ENCODE results near the gene CCT8. TPM values are rescaled to one million over a fixed set of nuclear protein-coding genes. Genes with fewer than 3 reads are reported as not detected.

CCT8 gene
- 100 to 1,000 TPM in 1 of 2 donors, 10 to 100 TPM in 1; 77.7 to 109 TPM for polyA plus RNA-seq

GRCh38 chr21:29073222-29074006, at the start of gene CCT8:
TSS of gene CCT8 (minus strand) at chr21:29073648. CDS start at chr21:29073590, 58 bp downstream.
- Histone ChIP-seq H3K4me3 (ENCODE audit: low read depth in 1 of 2, low read length in 2 of 2) (peak within 1 kb of the TSS; percentile 69 to 94), H3K4me1 (ENCODE audit: control insufficient read depth in 2 of 2, insufficient read depth in 2 of 2, low read length in 1 of 2) (peaks cover 2 to 5% of the 10 kb centered on the region in 2 donors), H3K36me3 (ENCODE audit: control insufficient read depth in 2 of 2, insufficient read depth in 2 of 2, low read length in 1 of 2) (no peaks in the 10 kb centered on the region), H3K27ac (ENCODE audit: low read depth in 2 of 2, low read length in 1 of 2) (peak within 1 kb of the TSS; percentile 87 to 91), H3K9me3 (ENCODE audit: control insufficient read depth in 2 of 2, insufficient read depth in 1 of 2, low read depth in 1 of 2, low read length in 1 of 2) (no peaks in the 10 kb centered on the region), H3K27me3 (ENCODE audit: control insufficient read depth in 1 of 2, insufficient read depth in 2 of 2, low read length in 2 of 2) (no peaks in the 10 kb centered on the region)
- WGBS, 2 donors: 0% methylated on average over 62 of the region's 62 CpGs

GRCh38 chr21:29121759-29122158, 48.3 kb upstream of the CCT8 start:
- H3K9me3 ChIP-seq (ENCODE audit: control insufficient read depth in 2 of 2, insufficient read depth in 1 of 2, low read depth in 1 of 2, low read length in 1 of 2): no peaks in the 10 kb centered on the region
- no peaks in the 10 kb centered on the region for H3K4me1 ChIP-seq (ENCODE audit: control insufficient read depth in 2 of 2, insufficient read depth in 2 of 2, low read length in 1 of 2)

GRCh38 chr21:29117372-29117955, 44.0 kb upstream of the CCT8 start:
- no peaks in the 10 kb centered on the region for H3K27me3 ChIP-seq (ENCODE audit: control insufficient read depth in 1 of 2, insufficient read depth in 2 of 2, low read length in 2 of 2)
- H3K4me3 ChIP-seq (ENCODE audit: low read depth in 1 of 2, low read length in 2 of 2): no peak overlapping the region
- no peak overlapping the region for H3K27ac ChIP-seq (ENCODE audit: low read depth in 2 of 2, low read length in 1 of 2)
- no peaks in the 10 kb centered on the region for H3K36me3 ChIP-seq (ENCODE audit: control insufficient read depth in 2 of 2, insufficient read depth in 2 of 2, low read length in 1 of 2)
- H3K9me3 ChIP-seq (ENCODE audit: control insufficient read depth in 2 of 2, insufficient read depth in 1 of 2, low read depth in 1 of 2, low read length in 1 of 2): no peaks in the 10 kb centered on the region
- no peaks in the 10 kb centered on the region for H3K4me1 ChIP-seq (ENCODE audit: control insufficient read depth in 2 of 2, insufficient read depth in 2 of 2, low read length in 1 of 2)
- 85 to 86% methylated on average over 3 of the region's 3 CpGs for WGBS, 2 donors

More at GRCh38 chr21:29121759-29122158, 48.3 kb upstream of the CCT8 start:
- Histone ChIP-seq H3K36me3 (ENCODE audit: control insufficient read depth in 2 of 2, insufficient read depth in 2 of 2, low read length in 1 of 2) (no peaks in the 10 kb centered on the region), H3K4me3 (ENCODE audit: low read depth in 1 of 2, low read length in 2 of 2) (no peak overlapping the region), H3K27ac (ENCODE audit: low read depth in 2 of 2, low read length in 1 of 2) (no peak overlapping the region), H3K27me3 (ENCODE audit: control insufficient read depth in 1 of 2, insufficient read depth in 2 of 2, low read length in 2 of 2) (no peaks in the 10 kb centered on the region)
- WGBS, 2 donors: 89 to 98% methylated on average over 1 of the region's 1 CpG

- Histone ChIP-seq H3K9me3 (ENCODE audit: control insufficient read depth in 2 of 2, insufficient read depth in 1 of 2, low read depth in 1 of 2, low read length in 1 of 2) (no peaks in the 10 kb centered on the region), H3K36me3 (ENCODE audit: control insufficient read depth in 2 of 2, insufficient read depth in 2 of 2, low read length in 1 of 2) (no peaks in the 10 kb centered on the region), H3K4me1 (ENCODE audit: control insufficient read depth in 2 of 2, insufficient read depth in 2 of 2, low read length in 1 of 2) (no peaks in the 10 kb centered on the region), H3K4me3 (ENCODE audit: low read depth in 1 of 2, low read length in 2 of 2) (no peak overlapping the region), H3K27me3 (ENCODE audit: control insufficient read depth in 1 of 2, insufficient read depth in 2 of 2, low read length in 2 of 2) (no peaks in the 10 kb centered on the region), H3K27ac (ENCODE audit: low read depth in 2 of 2, low read length in 1 of 2) (no peak overlapping the region)
- 86 to 90% methylated on average over 8 of the region's 8 CpGs for WGBS, 2 donors
These were observed 42.5 kb upstream of the CCT8 start for GRCh38 chr21:29115899-29116298.

GRCh38 chr21:29114765-29115500, 41.5 kb upstream of the CCT8 start:
- H3K27ac ChIP-seq (ENCODE audit: low read depth in 2 of 2, low read length in 1 of 2): no peak overlapping the region
- no peaks in the 10 kb centered on the region for H3K36me3 ChIP-seq (ENCODE audit: control insufficient read depth in 2 of 2, insufficient read depth in 2 of 2, low read length in 1 of 2)
- WGBS, 2 donors: 70 to 77% methylated on average over 5 of the region's 5 CpGs
- H3K4me3 ChIP-seq (ENCODE audit: low read depth in 1 of 2, low read length in 2 of 2): no peak overlapping the region
- H3K27me3 ChIP-seq (ENCODE audit: control insufficient read depth in 1 of 2, insufficient read depth in 2 of 2, low read length in 2 of 2): no peaks in the 10 kb centered on the region
- H3K4me1 ChIP-seq (ENCODE audit: control insufficient read depth in 2 of 2, insufficient read depth in 2 of 2, low read length in 1 of 2): no peaks in the 10 kb centered on the region
- no peaks in the 10 kb centered on the region for H3K9me3 ChIP-seq (ENCODE audit: control insufficient read depth in 2 of 2, insufficient read depth in 1 of 2, low read depth in 1 of 2, low read length in 1 of 2)

- H3K4me3 ChIP-seq (ENCODE audit: low read depth in 1 of 2, low read length in 2 of 2): no peak overlapping the region
- no peaks in the 10 kb centered on the region for H3K27me3 ChIP-seq (ENCODE audit: control insufficient read depth in 1 of 2, insufficient read depth in 2 of 2, low read length in 2 of 2)
- no peaks in the 10 kb centered on the region for H3K9me3 ChIP-seq (ENCODE audit: control insufficient read depth in 2 of 2, insufficient read depth in 1 of 2, low read depth in 1 of 2, low read length in 1 of 2)
- H3K4me1 ChIP-seq (ENCODE audit: control insufficient read depth in 2 of 2, insufficient read depth in 2 of 2, low read length in 1 of 2): no peaks in the 10 kb centered on the region
- WGBS, 2 donors: 76 to 84% methylated on average over 3 of the region's 3 CpGs
- no peaks in the 10 kb centered on the region for H3K36me3 ChIP-seq (ENCODE audit: control insufficient read depth in 2 of 2, insufficient read depth in 2 of 2, low read length in 1 of 2)
- no peak overlapping the region for H3K27ac ChIP-seq (ENCODE audit: low read depth in 2 of 2, low read length in 1 of 2)
These were observed 31.8 kb upstream of the CCT8 start for GRCh38 chr21:29105218-29105617.

GRCh38 chr21:29104239-29104708, 30.8 kb upstream of the CCT8 start:
- WGBS, 2 donors: 73 to 76% methylated on average over 7 of the region's 7 CpGs
- Histone ChIP-seq H3K27ac (ENCODE audit: low read depth in 2 of 2, low read length in 1 of 2) (no peak overlapping the region), H3K27me3 (ENCODE audit: control insufficient read depth in 1 of 2, insufficient read depth in 2 of 2, low read length in 2 of 2) (no peaks in the 10 kb centered on the region), H3K36me3 (ENCODE audit: control insufficient read depth in 2 of 2, insufficient read depth in 2 of 2, low read length in 1 of 2) (no peaks in the 10 kb centered on the region), H3K9me3 (ENCODE audit: control insufficient read depth in 2 of 2, insufficient read depth in 1 of 2, low read depth in 1 of 2, low read length in 1 of 2) (no peaks in the 10 kb centered on the region), H3K4me3 (ENCODE audit: low read depth in 1 of 2, low read length in 2 of 2) (no peak overlapping the region), H3K4me1 (ENCODE audit: control insufficient read depth in 2 of 2, insufficient read depth in 2 of 2, low read length in 1 of 2) (no peaks in the 10 kb centered on the region)

- no peak overlapping the region for H3K4me3 ChIP-seq (ENCODE audit: low read depth in 1 of 2, low read length in 2 of 2)
- 84 to 95% methylated on average over 2 of the region's 2 CpGs for WGBS, 2 donors
- H3K4me1 ChIP-seq (ENCODE audit: control insufficient read depth in 2 of 2, insufficient read depth in 2 of 2, low read length in 1 of 2): no peaks in the 10 kb centered on the region
- no peaks in the 10 kb centered on the region for H3K36me3 ChIP-seq (ENCODE audit: control insufficient read depth in 2 of 2, insufficient read depth in 2 of 2, low read length in 1 of 2)
- no peaks in the 10 kb centered on the region for H3K9me3 ChIP-seq (ENCODE audit: control insufficient read depth in 2 of 2, insufficient read depth in 1 of 2, low read depth in 1 of 2, low read length in 1 of 2)
- H3K27me3 ChIP-seq (ENCODE audit: control insufficient read depth in 1 of 2, insufficient read depth in 2 of 2, low read length in 2 of 2): no peaks in the 10 kb centered on the region
- no peak overlapping the region for H3K27ac ChIP-seq (ENCODE audit: low read depth in 2 of 2, low read length in 1 of 2)
These were observed 29.4 kb upstream of the CCT8 start for GRCh38 chr21:29102791-29103257.

GRCh38 chr21:29098156-29098555, 24.7 kb upstream of the CCT8 start:
- 80 to 88% methylated on average over 2 of the region's 2 CpGs for WGBS, 2 donors
- Histone ChIP-seq H3K27ac (ENCODE audit: low read depth in 2 of 2, low read length in 1 of 2) (no peak overlapping the region), H3K9me3 (ENCODE audit: control insufficient read depth in 2 of 2, insufficient read depth in 1 of 2, low read depth in 1 of 2, low read length in 1 of 2) (no peaks in the 10 kb centered on the region), H3K4me3 (ENCODE audit: low read depth in 1 of 2, low read length in 2 of 2) (no peak overlapping the region), H3K27me3 (ENCODE audit: control insufficient read depth in 1 of 2, insufficient read depth in 2 of 2, low read length in 2 of 2) (no peaks in the 10 kb centered on the region), H3K4me1 (ENCODE audit: control insufficient read depth in 2 of 2, insufficient read depth in 2 of 2, low read length in 1 of 2) (no peaks in the 10 kb centered on the region), H3K36me3 (ENCODE audit: control insufficient read depth in 2 of 2, insufficient read depth in 2 of 2, low read length in 1 of 2) (peaks cover 0 to 2% of the 10 kb centered on the region in 2 donors)
